Measurements from ENCODE around the gene TPCN1. TPM values are rescaled to one million over a fixed set of nuclear protein-coding genes. Genes with fewer than 3 reads are reported as not detected.

The TPCN1 gene
- polyA plus RNA-seq, 1 of the 3 experiments (the other 2 are of a cell fraction) = 15.7 TPM

- 93% methylated on average over 11 of the region's 18 CpGs for WGBS (ENCODE audit: low lambda C conversion rate)
- peak overlapping the region; percentile 7 to 60; a peak in 2 of 4 replicates for H3K27ac ChIP-seq (ENCODE audit: low read depth in 2 of 2, low read length in 1 of 2)
- POLR2A ChIA-PET = no interaction called here
Observed at GRCh38 chr12:113232089-113232839, 11.0 kb downstream of the TPCN1 start.

More at GRCh38 chr12:113232089-113232839, 11.0 kb downstream of the TPCN1 start:
- Histone ChIP-seq H4K20me1 (ENCODE audit: insufficient read depth) (no peaks in the 10 kb centered on the region), H3K79me2 (ENCODE audit: insufficient read depth) (no peaks in the 10 kb centered on the region), H3K4me1 (ENCODE audit: control insufficient read depth in 1 of 2, insufficient read depth in 2 of 2, low read depth in 1 of 2, low read length in 1 of 2) (peaks cover 2 to 5% of the 10 kb centered on the region in 2 experiments; a peak in 2 of 4 replicates), H2AFZ (ENCODE audit: low read depth) (no peak overlapping the region), H3K9ac (no peak overlapping the region), H3F3A (replicated peaks; ENCODE audit: insufficient read depth) (peaks cover 3% of the 10 kb centered on the region), H3K9me3 (no peaks in the 10 kb centered on the region), H3K4me2 (no peak overlapping the region), H3K27me3 (ENCODE audit: insufficient read depth) (no peaks in the 10 kb centered on the region), H3K9me2 (no peaks in the 10 kb centered on the region), H3K36me3 (replicated peaks in 1 of 2; ENCODE audit: control insufficient read depth in 1 of 2, insufficient read depth in 2 of 2, low read length in 1 of 2) (peaks cover 4 to 8% of the 10 kb centered on the region in 2 experiments), H3K4me3 (ENCODE audit: low read depth in 2 of 2, low read length in 1 of 2) (no peak overlapping the region)
- no peak for DNase-seq
- CTCF ChIA-PET = interaction anchor here (1.0 kb wide), 1 partner anchor 11 kb away, joined by 3 read pairs; the partner anchor contains the start of gene TPCN1
- TF ChIP-seq FOSL2 (IDR thresholded peaks at IDR 0.05; ENCODE audit: borderline replicate concordance, low read depth) = no peak
- no peak for TF ChIP-seq REST (IDR thresholded peaks at IDR 0.05; ENCODE audit: low read depth, low read length)
- no peak for TF ChIP-seq RAD21 (IDR thresholded peaks at IDR 0.05; ENCODE audit: low read length)
- TF ChIP-seq YY1 (IDR thresholded peaks at IDR 0.05; ENCODE audit: low read depth) = no peak
- TF ChIP-seq, protein P1, sequence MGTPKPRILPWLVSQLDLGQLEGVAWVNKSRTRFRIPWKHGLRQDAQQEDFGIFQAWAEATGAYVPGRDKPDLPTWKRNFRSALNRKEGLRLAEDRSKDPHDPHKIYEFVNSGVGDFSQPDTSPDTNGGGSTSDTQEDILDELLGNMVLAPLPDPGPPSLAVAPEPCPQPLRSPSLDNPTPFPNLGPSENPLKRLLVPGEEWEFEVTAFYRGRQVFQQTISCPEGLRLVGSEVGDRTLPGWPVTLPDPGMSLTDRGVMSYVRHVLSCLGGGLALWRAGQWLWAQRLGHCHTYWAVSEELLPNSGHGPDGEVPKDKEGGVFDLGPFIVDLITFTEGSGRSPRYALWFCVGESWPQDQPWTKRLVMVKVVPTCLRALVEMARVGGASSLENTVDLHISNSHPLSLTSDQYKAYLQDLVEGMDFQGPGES (IDR thresholded peaks at IDR 0.05; ENCODE audit: low read depth, low read length) = no peak
- TF ChIP-seq GABPA (IDR thresholded peaks at IDR 0.05; ENCODE audit: low read depth) = no peak
- TF ChIP-seq, protein P2, sequence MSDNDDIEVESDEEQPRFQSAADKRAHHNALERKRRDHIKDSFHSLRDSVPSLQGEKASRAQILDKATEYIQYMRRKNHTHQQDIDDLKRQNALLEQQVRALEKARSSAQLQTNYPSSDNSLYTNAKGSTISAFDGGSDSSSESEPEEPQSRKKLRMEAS (IDR thresholded peaks at IDR 0.05; ENCODE audit: low read depth) = no peak
- TF ChIP-seq SIN3A (IDR thresholded peaks at IDR 0.05; ENCODE audit: borderline replicate concordance, low read depth, low read length) = no peak
- TF ChIP-seq TAF1 (IDR thresholded peaks at IDR 0.05; ENCODE audit: borderline replicate concordance, low read depth, low read length) = no peak
- TF ChIP-seq RFX5 (IDR thresholded peaks at IDR 0.05; ENCODE audit: low read length) = no peak
- TF ChIP-seq CHD2 (IDR thresholded peaks at IDR 0.05; ENCODE audit: low read length, partially characterized antibody) = no peak
- TF ChIP-seq ZBTB33 (IDR thresholded peaks at IDR 0.05; ENCODE audit: borderline replicate concordance, low read depth) = no peak
- TF ChIP-seq, protein P3, sequence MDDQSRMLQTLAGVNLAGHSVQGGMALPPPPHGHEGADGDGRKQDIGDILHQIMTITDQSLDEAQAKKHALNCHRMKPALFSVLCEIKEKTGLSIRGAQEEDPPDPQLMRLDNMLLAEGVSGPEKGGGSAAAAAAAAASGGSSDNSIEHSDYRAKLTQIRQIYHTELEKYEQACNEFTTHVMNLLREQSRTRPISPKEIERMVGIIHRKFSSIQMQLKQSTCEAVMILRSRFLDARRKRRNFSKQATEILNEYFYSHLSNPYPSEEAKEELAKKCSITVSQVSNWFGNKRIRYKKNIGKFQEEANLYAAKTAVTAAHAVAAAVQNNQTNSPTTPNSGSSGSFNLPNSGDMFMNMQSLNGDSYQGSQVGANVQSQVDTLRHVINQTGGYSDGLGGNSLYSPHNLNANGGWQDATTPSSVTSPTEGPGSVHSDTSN (IDR thresholded peaks at IDR 0.05) = no peak
- no peak for TF ChIP-seq EP300 (IDR thresholded peaks at IDR 0.05; ENCODE audit: borderline replicate concordance in 1 of 2, low read depth in 1 of 2, low read length in 1 of 2)
- no peak for TF ChIP-seq MEF2A (IDR thresholded peaks at IDR 0.05; ENCODE audit: borderline replicate concordance, low read depth)
- TF ChIP-seq SMC3 (IDR thresholded peaks at IDR 0.05; ENCODE audit: low read depth, low read length) = no peak
- no peak for TF ChIP-seq JUND (IDR thresholded peaks at IDR 0.05)
- TF ChIP-seq CTCF (IDR thresholded peaks at IDR 0.05) = no peak
